A549 (cell line): Measurements from ENCODE around the gene FCHO2. TPM values are rescaled to one million over a fixed set of nuclear protein-coding genes. Genes with fewer than 3 reads are reported as not detected.

Experiments
- ATAC-seq, 2 experiments: fragments of 200-7000 bp in 1 of 2; fragments of >200 bp in 1 of 2; cut with Nextera tagmentation in 1 of 2; cut with Tn5 transposase in 1 of 2; 3 replicates each; pipeline versions ENCODE4 v1.8.0 to v1.9.1; 2018 to 2020; ENCODE audit warnings: mild to moderate bottlenecking in 1 of 2, moderate library complexity in 1 of 2
- CTCF ChIA-PET: fragments of 300-600 bp; sonication (Branson Sonifier 250); formaldehyde crosslinking; extraction: SDS; loops from one replicate; lab custom pipeline; 2021; ENCODE audit warnings: antibody characterized with exemption, inconsistent platforms; lab: Yijun Ruan, JAX
- POLR2A ChIA-PET: fragments of 350-600 bp; formaldehyde crosslinking; extraction: SDS; loops from one replicate; lab custom pipeline; 2021; ENCODE audit warnings: antibody characterized with exemption, inconsistent platforms; lab: Yijun Ruan, JAX
- DNase-seq, 2 experiments: peaks; one replicate each; pipeline versions ENCODE4 v3.0.0 to v3.0.0-alpha.2; 2011 to 2016; ENCODE audit warnings: low read depth in 1 of 2, low spot score in 1 of 2
- FAIRE-seq: peaks from 2 replicates; lab custom pipeline; 2011; peaks lifted over from hg19 to GRCh38; lab: Jason Lieb, UNC
- H3K27ac ChIP-seq, 2 experiments: fragments of >200 bp; sonication (Bioruptor Twin); formaldehyde crosslinking; 3 replicates each; pipeline ENCODE4 v1.5.1; 2016 to 2017
- H3K4me1 ChIP-seq: fragments of >200 bp; sonication (Bioruptor Twin); formaldehyde crosslinking; 3 replicates; pipeline ENCODE4 v1.6.1; 2016
- H3K4me2 ChIP-seq: fragments of >200 bp; sonication (Bioruptor Twin); formaldehyde crosslinking; 3 replicates; pipeline ENCODE4 v1.6.1; 2016
- H3K4me3 ChIP-seq: fragments of >200 bp; sonication (Bioruptor Twin); formaldehyde crosslinking; 3 replicates; pipeline ENCODE4 v1.5.1; 2016
- H3K9me3 ChIP-seq: fragments of >200 bp; sonication (Bioruptor Twin); formaldehyde crosslinking; 3 replicates; pipeline ENCODE4 v1.6.1; 2016
- CBX2 ChIP-seq: fragments of 200-600 bp; sonication (generic); IDR thresholded peaks from 2 replicates; pipeline ENCODE4 v1.6.1; 2016; ENCODE audit warnings: low read depth, mild to moderate bottlenecking, borderline replicate concordance
- CHD4 ChIP-seq: fragments of 200-600 bp; sonication (generic); IDR thresholded peaks from 2 replicates; pipeline ENCODE4 v1.6.1; 2016; ENCODE audit warnings: antibody characterized with exemption, mild to moderate bottlenecking, borderline replicate concordance
- EHMT2 ChIP-seq: fragments of 200-600 bp; sonication (generic); IDR thresholded peaks from 2 replicates; pipeline ENCODE4 v1.6.1; 2016; ENCODE audit warnings: antibody characterized with exemption, low read depth, mild to moderate bottlenecking, moderate library complexity
- FOSL2 ChIP-seq, 2 experiments: fragments of 450-650 bp in 1 of 2; fragments of >200 bp in 1 of 2; sonication (Bioruptor Twin) in 1 of 2; formaldehyde crosslinking; IDR thresholded peaks; 2 replicates each; pipeline versions ENCODE4 v1.5.0 to v1.6.1; 2016 to 2020; ENCODE audit warnings: mild to moderate bottlenecking in 1 of 2, moderate library complexity in 1 of 2
- HOXA7 ChIP-seq: fragments of 250-450 bp; sonication (Bioruptor Pico); IDR thresholded peaks from 2 replicates; pipeline ENCODE4 v1.5.0; 2020; ENCODE audit warnings: mild to moderate bottlenecking, moderate library complexity
- HOXB13 ChIP-seq: fragments of 250-450 bp; sonication (Bioruptor Pico); IDR thresholded peaks from 2 replicates; pipeline ENCODE4 v1.5.0; 2020; ENCODE audit warnings: low read depth, mild to moderate bottlenecking, moderate library complexity
- HOXB5 ChIP-seq: fragments of 250-450 bp; sonication (Bioruptor Pico); IDR thresholded peaks from 2 replicates; pipeline ENCODE4 v1.5.0; 2020; ENCODE audit warnings: mild to moderate bottlenecking, moderate library complexity
- JUN ChIP-seq, 2 experiments: fragments of >200 bp; sonication (Bioruptor Twin); formaldehyde crosslinking; IDR thresholded peaks; 2 replicates in 1 of 2; 3 replicates in 1 of 2; pipeline ENCODE4 v1.6.1; 2016 to 2017
- KDM1A ChIP-seq: fragments of 200-600 bp; sonication (generic); IDR thresholded peaks from 2 replicates; pipeline ENCODE4 v1.6.1; 2016; ENCODE audit warnings: low read depth, mild to moderate bottlenecking
- KDM5A ChIP-seq: fragments of 200-600 bp; sonication (generic); IDR thresholded peaks from 2 replicates; pipeline ENCODE4 v1.6.1; 2016; ENCODE audit warnings: antibody characterized with exemption, mild to moderate bottlenecking
- MAFK ChIP-seq: fragments of 450-650 bp; IDR thresholded peaks from 2 replicates; pipeline ENCODE4 v1.6.1; 2014; ENCODE audit not compliant: partially characterized antibody
- MAZ ChIP-seq: fragments of 150-350 bp; IDR thresholded peaks from 2 replicates; pipeline ENCODE4 v1.6.1; 2014; ENCODE audit warnings: antibody characterized with exemption, low read depth, low read length, borderline replicate concordance
- NPAS2 ChIP-seq: fragments of 250-450 bp; sonication (Bioruptor Pico); IDR thresholded peaks from 2 replicates; pipeline ENCODE4 v1.8.0; 2022; ENCODE audit warnings: mild to moderate bottlenecking, moderate library complexity, borderline replicate concordance
- NR3C1 ChIP-seq: fragments of >200 bp; sonication (Bioruptor Twin); formaldehyde crosslinking; IDR thresholded peaks from 3 replicates; pipeline ENCODE4 v1.6.1; 2017
- PHF8 ChIP-seq: fragments of 200-600 bp; sonication (generic); IDR thresholded peaks from 2 replicates; pipeline ENCODE4 v1.6.1; 2016; ENCODE audit warnings: low read depth, mild to moderate bottlenecking, antibody characterized with exemption, moderate library complexity, borderline replicate concordance
- POLR2A ChIP-seq: IDR thresholded peaks from 2 replicates; pipeline ENCODE4 v1.6.1; 2012; ENCODE audit warnings: mild to moderate bottlenecking, low read length
- POLR2AphosphoS2 ChIP-seq: conservative IDR thresholded peaks from 2 replicates; pipeline ENCODE4 v1.6.1; 2012; ENCODE audit warnings: low read length, improper control_type of control experiment, inconsistent platforms
- RCOR1 ChIP-seq: fragments of 150-350 bp; IDR thresholded peaks from 2 replicates; pipeline ENCODE4 v1.6.1; 2014; ENCODE audit warnings: antibody characterized with exemption, low read length, low read depth
- RNF2 ChIP-seq: fragments of 200-600 bp; sonication (generic); IDR thresholded peaks from 2 replicates; pipeline ENCODE4 v1.6.1; 2016; ENCODE audit warnings: low read depth, mild to moderate bottlenecking, antibody characterized with exemption, moderate library complexity, borderline replicate concordance
- ZNF302 ChIP-seq: fragments of 250-450 bp; sonication (Bioruptor Pico); IDR thresholded peaks from 2 replicates; pipeline ENCODE4 v1.9.0; 2021; ENCODE audit warnings: inconsistent platforms, mild to moderate bottlenecking, moderate library complexity
- WGBS: methylation state at CpG from one replicate; pipeline ENCODE4 v1.1.6; 2017; ENCODE audit errors: missing lambda C conversion rate; 5-methylcytosine and 5-hydroxymethylcytosine counted together
- polyA plus RNA-seq, 4 experiments: library from polyadenylated mRNA; depleted of rRNA in 3 of 4; stranded (reverse); fragments of >200 nt; fragmentation: RNase III in 1 of 4; extraction: RNeasy Plus Mini Kit Qiagen cat#74134 plus additional on column Dnase treatment in 1 of 4; gene quantifications; 2 replicates in 3 of 4; 3 replicates in 1 of 4; pipeline ENCODE4 v1.2.3, GENCODE V29; 2011 to 2017
- TF ChIP-seq, protein P1 (sequence below): fragments of >200 bp; sonication (Bioruptor Twin); formaldehyde crosslinking; IDR thresholded peaks from 3 replicates; pipeline ENCODE4 v1.6.1; 2016
- TF ChIP-seq, protein P2 (sequence below): fragments of 250-450 bp; sonication (Bioruptor Pico); IDR thresholded peaks from 2 replicates; pipeline ENCODE4 v1.5.0; 2021; ENCODE audit warnings: mild to moderate bottlenecking, moderate library complexity, borderline replicate concordance
- TF ChIP-seq, protein P3 (sequence below): fragments of >200 bp; sonication (Bioruptor Twin); formaldehyde crosslinking; IDR thresholded peaks from 3 replicates; pipeline ENCODE4 v1.5.1; 2016
- TF ChIP-seq, protein P4 (sequence below): fragments of >200 bp; sonication (Bioruptor Twin); formaldehyde crosslinking; IDR thresholded peaks from 2 replicates; pipeline ENCODE4 v1.6.1; 2016
- TF ChIP-seq, protein P5 (sequence below): fragments of 450-650 bp; IDR thresholded peaks from 2 replicates; pipeline ENCODE4 v1.6.1; 2014; ENCODE audit warnings: antibody characterized with exemption

FCHO2 gene
- polyA plus RNA-seq, 2 of the 4 experiments (the other 2 are of a cell fraction) = 9.1 to 14.9 TPM

DNA sequence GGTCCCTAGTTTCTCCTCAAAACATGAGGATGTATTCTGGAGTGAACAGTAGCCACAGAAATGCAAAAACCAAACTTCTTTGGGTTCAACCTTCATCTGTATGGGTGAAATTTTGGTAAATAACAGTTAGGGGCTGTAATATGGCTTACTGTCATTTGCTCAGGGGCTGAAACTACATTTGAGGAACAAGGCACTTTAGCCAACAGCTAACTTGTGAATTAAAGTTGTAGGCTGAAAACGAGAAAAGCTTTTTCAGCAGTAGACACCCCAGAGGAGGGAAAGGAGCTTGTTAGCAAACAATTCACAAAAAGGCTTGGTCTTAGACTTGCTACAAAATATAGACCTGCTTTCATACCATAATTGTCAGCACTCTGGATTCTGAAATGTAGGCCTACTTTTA, 171.1 kb downstream of the FCHO2 start:
- Histone ChIP-seq H3K4me2 (no peak overlapping the region), H3K27ac (no peak overlapping the region), H3K4me3 (no peak overlapping the region), H3K4me1 (peaks cover 5% of the 10 kb centered on the region; the same call in 2 of the 3 replicates), H3K9me3 (no peaks in the 10 kb centered on the region)
- WGBS = 63% methylated on average over 1 of the region's 1 CpG
- ATAC-seq (no peak), DNase-seq (no peak), FAIRE-seq (no peak)
- ChIA-PET CTCF (interaction anchor here (0.9 to 2.0 kb wide), 4 partner anchors 15 to 90 kb away, joined by 3 to 6 read pairs (median 4); no protein-coding TSS in a partner anchor), POLR2A (no interaction called here)
- TF ChIP-seq, protein P1, sequence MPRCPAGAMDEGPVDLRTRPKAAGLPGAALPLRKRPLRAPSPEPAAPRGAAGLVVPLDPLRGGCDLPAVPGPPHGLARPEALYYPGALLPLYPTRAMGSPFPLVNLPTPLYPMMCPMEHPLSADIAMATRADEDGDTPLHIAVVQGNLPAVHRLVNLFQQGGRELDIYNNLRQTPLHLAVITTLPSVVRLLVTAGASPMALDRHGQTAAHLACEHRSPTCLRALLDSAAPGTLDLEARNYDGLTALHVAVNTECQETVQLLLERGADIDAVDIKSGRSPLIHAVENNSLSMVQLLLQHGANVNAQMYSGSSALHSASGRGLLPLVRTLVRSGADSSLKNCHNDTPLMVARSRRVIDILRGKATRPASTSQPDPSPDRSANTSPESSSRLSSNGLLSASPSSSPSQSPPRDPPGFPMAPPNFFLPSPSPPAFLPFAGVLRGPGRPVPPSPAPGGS = no peak
- no peak for TF ChIP-seq KDM5A

DNA sequence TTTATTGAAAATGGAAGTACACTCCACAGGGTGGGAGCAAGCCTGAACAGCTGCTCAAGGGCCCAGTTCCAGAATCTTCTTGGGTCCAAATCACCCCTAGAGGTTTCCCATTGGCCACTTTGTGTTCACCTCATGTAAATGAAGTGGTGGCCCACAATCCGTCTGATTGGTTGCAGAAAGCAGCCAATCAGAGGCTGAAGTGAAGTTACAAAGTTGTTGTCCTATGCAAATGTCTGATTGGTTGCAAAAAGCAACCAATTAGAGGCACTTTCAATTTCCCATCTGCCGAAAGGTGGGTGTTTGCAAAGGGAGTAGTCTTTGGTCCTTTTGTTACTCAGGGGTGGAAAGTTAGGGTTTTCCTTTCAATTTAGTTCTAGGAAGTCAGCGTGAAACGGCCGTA, 173.3 kb downstream of the FCHO2 start:
- no peaks in the 10 kb centered on the region for H3K9me3 ChIP-seq
- POLR2A ChIA-PET = no interaction called here
- no peak overlapping the region for H3K4me3 ChIP-seq
- no peak overlapping the region for H3K4me2 ChIP-seq
- DNase-seq (no peak), ATAC-seq (no peak), FAIRE-seq (no peak)
- 83% methylated on average over 5 of the region's 5 CpGs for WGBS
- CTCF ChIA-PET = no interaction called here
- TF ChIP-seq HOXB5 (CRISPR knock-in tag) (no peak), HOXA7 (CRISPR knock-in tag) (no peak), MAFK (no peak), JUN (IDR thresholded peaks at IDR 0.05) (no peak), CHD4 (no peak), POLR2A (no peak), HOXB13 (CRISPR knock-in tag) (no peak)
- TF ChIP-seq, protein P2, sequence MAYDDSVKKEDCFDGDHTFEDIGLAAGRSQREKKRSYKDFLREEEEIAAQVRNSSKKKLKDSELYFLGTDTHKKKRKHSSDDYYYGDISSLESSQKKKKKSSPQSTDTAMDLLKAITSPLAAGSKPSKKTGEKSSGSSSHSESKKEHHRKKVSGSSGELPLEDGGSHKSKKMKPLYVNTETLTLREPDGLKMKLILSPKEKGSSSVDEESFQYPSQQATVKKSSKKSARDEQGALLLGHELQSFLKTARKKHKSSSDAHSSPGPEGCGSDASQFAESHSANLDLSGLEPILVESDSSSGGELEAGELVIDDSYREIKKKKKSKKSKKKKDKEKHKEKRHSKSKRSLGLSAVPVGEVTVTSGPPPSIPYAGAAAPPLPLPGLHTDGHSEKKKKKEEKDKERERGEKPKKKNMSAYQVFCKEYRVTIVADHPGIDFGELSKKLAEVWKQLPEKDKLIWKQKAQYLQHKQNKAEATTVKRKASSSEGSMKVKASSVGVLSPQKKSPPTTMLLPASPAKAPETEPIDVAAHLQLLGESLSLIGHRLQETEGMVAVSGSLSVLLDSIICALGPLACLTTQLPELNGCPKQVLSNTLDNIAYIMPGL = no peak
- no peak overlapping the region for H3K27ac ChIP-seq
- no peaks in the 10 kb centered on the region; the same call in 2 of the 3 replicates for H3K4me1 ChIP-seq

DNA sequence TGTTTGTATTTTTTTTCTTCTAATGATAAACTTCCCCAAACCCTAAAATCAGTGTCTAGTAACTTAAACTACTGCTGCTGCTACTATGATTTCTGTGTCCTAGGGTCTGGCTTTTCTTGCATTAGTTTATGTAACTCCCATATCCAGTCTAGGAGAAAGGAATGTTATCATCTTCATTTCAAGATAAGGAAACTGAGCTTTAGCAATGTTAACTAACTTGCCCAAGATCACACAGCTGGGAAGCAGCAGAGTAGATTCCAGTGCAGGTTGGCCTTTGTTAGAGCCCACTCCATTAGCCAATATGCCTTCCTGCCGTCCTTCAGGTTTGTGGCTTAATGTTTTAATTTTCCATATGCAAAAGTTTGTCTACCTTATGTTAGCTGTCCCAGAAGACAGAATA, 175.0 kb downstream of the FCHO2 start:
- Histone ChIP-seq H3K4me2 (no peak overlapping the region), H3K4me1 (no peaks in the 10 kb centered on the region; the same call in 2 of the 3 replicates), H3K27ac (no peak overlapping the region), H3K9me3 (no peaks in the 10 kb centered on the region), H3K4me3 (no peak overlapping the region)
- CTCF ChIA-PET = interaction anchor here (0.9 to 1.5 kb wide), 4 partner anchors 47 to 324 kb away, joined by 3 to 4 read pairs (median 3); no protein-coding TSS in a partner anchor
- TF ChIP-seq NR3C1 (no peak), POLR2AphosphoS2 (no peak), MAZ (no peak), EHMT2 (no peak), KDM1A (no peak), ZNF302 (no peak), CBX2 (no peak), RNF2 (no peak), PHF8 (no peak), RCOR1 (no peak), NPAS2 (CRISPR knock-in tag) (no peak), FOSL2 (IDR thresholded peaks at IDR 0.05) (no peak), FOSL2 (CRISPR knock-in tag; IDR thresholded peaks at IDR 0.05) (no peak)
- TF ChIP-seq, protein P3, sequence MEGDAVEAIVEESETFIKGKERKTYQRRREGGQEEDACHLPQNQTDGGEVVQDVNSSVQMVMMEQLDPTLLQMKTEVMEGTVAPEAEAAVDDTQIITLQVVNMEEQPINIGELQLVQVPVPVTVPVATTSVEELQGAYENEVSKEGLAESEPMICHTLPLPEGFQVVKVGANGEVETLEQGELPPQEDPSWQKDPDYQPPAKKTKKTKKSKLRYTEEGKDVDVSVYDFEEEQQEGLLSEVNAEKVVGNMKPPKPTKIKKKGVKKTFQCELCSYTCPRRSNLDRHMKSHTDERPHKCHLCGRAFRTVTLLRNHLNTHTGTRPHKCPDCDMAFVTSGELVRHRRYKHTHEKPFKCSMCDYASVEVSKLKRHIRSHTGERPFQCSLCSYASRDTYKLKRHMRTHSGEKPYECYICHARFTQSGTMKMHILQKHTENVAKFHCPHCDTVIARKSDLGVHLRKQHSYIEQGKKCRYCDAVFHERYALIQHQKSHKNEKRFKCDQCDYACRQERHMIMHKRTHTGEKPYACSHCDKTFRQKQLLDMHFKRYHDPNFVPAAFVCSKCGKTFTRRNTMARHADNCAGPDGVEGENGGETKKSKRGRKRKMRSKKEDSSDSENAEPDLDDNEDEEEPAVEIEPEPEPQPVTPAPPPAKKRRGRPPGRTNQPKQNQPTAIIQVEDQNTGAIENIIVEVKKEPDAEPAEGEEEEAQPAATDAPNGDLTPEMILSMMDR = no peak
- TF ChIP-seq, protein P4, sequence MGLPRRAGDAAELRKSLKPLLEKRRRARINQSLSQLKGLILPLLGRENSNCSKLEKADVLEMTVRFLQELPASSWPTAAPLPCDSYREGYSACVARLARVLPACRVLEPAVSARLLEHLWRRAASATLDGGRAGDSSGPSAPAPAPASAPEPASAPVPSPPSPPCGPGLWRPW = no peak
- TF ChIP-seq, protein P5, sequence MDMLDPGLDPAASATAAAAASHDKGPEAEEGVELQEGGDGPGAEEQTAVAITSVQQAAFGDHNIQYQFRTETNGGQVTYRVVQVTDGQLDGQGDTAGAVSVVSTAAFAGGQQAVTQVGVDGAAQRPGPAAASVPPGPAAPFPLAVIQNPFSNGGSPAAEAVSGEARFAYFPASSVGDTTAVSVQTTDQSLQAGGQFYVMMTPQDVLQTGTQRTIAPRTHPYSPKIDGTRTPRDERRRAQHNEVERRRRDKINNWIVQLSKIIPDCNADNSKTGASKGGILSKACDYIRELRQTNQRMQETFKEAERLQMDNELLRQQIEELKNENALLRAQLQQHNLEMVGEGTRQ = no peak
- FAIRE-seq = no peak
- no peak for ATAC-seq
- no peak for DNase-seq
- WGBS = 86% methylated on average over 1 of the region's 1 CpG
- POLR2A ChIA-PET = no interaction called here
